Endothelial cell of umbilical vein (primary cell): ENCODE data around the gene FAM167B. TPM values are rescaled to one million over a fixed set of nuclear protein-coding genes. Genes with fewer than 3 reads are reported as not detected.

Source experiments
- BruUV-seq: library from RNA; stranded (reverse); fragments of 400-500 nt; replicated peaks from 2 replicates; lab custom pipeline; 2021; lab: Mats Ljungman, UMichigan
- CTCF ChIA-PET: fragments of 300-600, 350-600 bp; sonication (Branson Sonifier 250); formaldehyde crosslinking; loops from one replicate; lab custom pipeline; 2021; ENCODE audit warnings: antibody characterized with exemption, inconsistent platforms; lab: Charles Lee
- POLR2A ChIA-PET: fragments of 300-600, 350-600 bp; sonication (Branson Sonifier 250); formaldehyde crosslinking; loops from one replicate; lab custom pipeline; 2021; ENCODE audit warnings: antibody characterized with exemption, inconsistent platforms; lab: Charles Lee
- DNase-seq: peaks from one replicate; pipeline ENCODE4 v3.0.0-alpha.2; 2011; ENCODE audit warnings: low read depth, low spot score
- FAIRE-seq: peaks from 2 replicates; lab custom pipeline; 2011; peaks lifted over from hg19 to GRCh38; lab: Jason Lieb, UNC
- H2AFZ ChIP-seq: 2 replicates; pipeline ENCODE4 v1.6.0; 2012; ENCODE audit warnings: low read depth, low read length, control low read depth, inconsistent platforms
- H3K27ac ChIP-seq: 2 replicates; pipeline ENCODE4 v1.5.1; 2011; ENCODE audit warnings: low read depth, mild to moderate bottlenecking, control low read depth, low read length, moderate library complexity; ENCODE audit not compliant: insufficient read depth
- H3K27me3 ChIP-seq, 2 experiments: 2 replicates each; pipeline versions ENCODE4 v1.6.0 to v1.6.1; 2011; ENCODE audit warnings: low read length in 2 of 2, mixed read lengths in 1 of 2; ENCODE audit not compliant: control insufficient read depth in 2 of 2, insufficient read depth in 2 of 2
- H3K36me3 ChIP-seq, 2 experiments: 2 replicates in 1 of 2; 3 replicates in 1 of 2; pipeline ENCODE4 v1.5.1; 2011; ENCODE audit warnings: low read length in 2 of 2, mild to moderate bottlenecking in 1 of 2, moderate library complexity in 1 of 2; ENCODE audit not compliant: control insufficient read depth in 2 of 2, insufficient read depth in 2 of 2; ENCODE audit errors: extremely low read depth in 1 of 2
- H3K4me1 ChIP-seq: 3 replicates; pipeline ENCODE4 v1.5.1; 2011; ENCODE audit warnings: mild to moderate bottlenecking, low read length; ENCODE audit not compliant: control insufficient read depth, insufficient read depth; ENCODE audit errors: extremely low read depth
- H3K4me2 ChIP-seq: 2 replicates; pipeline ENCODE4 v1.6.1; 2011; ENCODE audit warnings: low read length, control low read depth, mixed read lengths; ENCODE audit not compliant: insufficient read depth
- H3K4me3 ChIP-seq, 3 experiments: fragments of 200-600 bp in 1 of 3; sonication (generic), shearing (Covaris generic) in 1 of 3; replicated peaks in 1 of 3; 2 replicates each; pipeline ENCODE4 v1.5.1; 2011 to 2016; ENCODE audit warnings: control low read depth in 3 of 3, low read length in 3 of 3, mild to moderate bottlenecking in 2 of 3, inconsistent platforms in 1 of 3, low read depth in 1 of 3, moderate library complexity in 1 of 3; ENCODE audit not compliant: insufficient read depth in 1 of 3
- H3K79me2 ChIP-seq: 2 replicates; pipeline ENCODE4 v1.6.0; 2012; ENCODE audit warnings: low read length, inconsistent platforms; ENCODE audit not compliant: control insufficient read depth, insufficient read depth
- H3K9ac ChIP-seq: replicated peaks from 2 replicates; pipeline ENCODE3; 2011; ENCODE audit warnings: low read length, control low read depth; ENCODE audit not compliant: insufficient read depth; ENCODE audit errors: extremely low read depth
- H3K9me1 ChIP-seq: replicated peaks from 3 replicates; pipeline ENCODE4 v1.6.0; 2011; ENCODE audit warnings: mild to moderate bottlenecking, low read length; ENCODE audit not compliant: control insufficient read depth, insufficient read depth; ENCODE audit errors: extremely low read depth
- H3K9me3 ChIP-seq: replicated peaks from 2 replicates; pipeline ENCODE4 v1.5.1; 2012; ENCODE audit warnings: low read length, inconsistent platforms; ENCODE audit not compliant: control insufficient read depth, insufficient read depth
- H4K20me1 ChIP-seq: replicated peaks from 2 replicates; pipeline ENCODE3; 2011; ENCODE audit warnings: mild to moderate bottlenecking, low read length; ENCODE audit not compliant: control insufficient read depth, insufficient read depth; ENCODE audit errors: extremely low read depth
- CTCF ChIP-seq, 2 donors: IDR thresholded peaks; 1 replicate in 1 of 2; 2 replicates in 1 of 2; pipeline ENCODE4 v1.5.1; 2011; ENCODE audit warnings: low read length in 2 of 2, mild to moderate bottlenecking in 2 of 2, moderate library complexity in 2 of 2, control low read depth in 1 of 2, inconsistent platforms in 1 of 2, low read depth in 1 of 2; ENCODE audit not compliant: insufficient read depth in 1 of 2; ENCODE audit errors: extremely low read depth in 1 of 2
- EZH2 ChIP-seq: IDR thresholded peaks from 2 replicates; pipeline ENCODE4 v1.6.1; 2012; ENCODE audit warnings: borderline replicate concordance, low read depth, mild to moderate bottlenecking, moderate library complexity, low read length, inconsistent platforms; ENCODE audit not compliant: severe bottlenecking
- FOS ChIP-seq: IDR thresholded peaks from 2 replicates; pipeline ENCODE4 v1.6.1; 2011; ENCODE audit warnings: mild to moderate bottlenecking, low read length, moderate library complexity, borderline replicate concordance; ENCODE audit not compliant: insufficient read depth
- GATA2 ChIP-seq: IDR thresholded peaks from 2 replicates; pipeline ENCODE4 v1.7.0; 2011; ENCODE audit warnings: low read depth, mild to moderate bottlenecking, moderate library complexity, mixed read lengths, low read length; ENCODE audit not compliant: insufficient read length, insufficient read depth
- JUN ChIP-seq: IDR thresholded peaks from 2 replicates; pipeline ENCODE4 v1.6.1; 2011; ENCODE audit warnings: borderline replicate concordance, low read depth; ENCODE audit not compliant: insufficient read length, insufficient read depth
- MAX ChIP-seq: IDR thresholded peaks from 2 replicates; pipeline ENCODE4 v1.6.1; 2011; ENCODE audit not compliant: insufficient read depth, insufficient read length
- MYC ChIP-seq: IDR thresholded peaks from one replicate; pipeline ENCODE4 v1.6.1; 2011; ENCODE audit warnings: mild to moderate bottlenecking, low read depth, low read length
- POLR2A ChIP-seq: IDR thresholded peaks from 2 replicates; pipeline ENCODE4 v1.6.1; 2012; ENCODE audit warnings: low read depth, mild to moderate bottlenecking, control low read depth, low read length
- POLR2AphosphoS5 ChIP-seq: IDR thresholded peaks from 2 replicates; pipeline ENCODE4 v1.6.1; 2012; ENCODE audit warnings: low read depth, mild to moderate bottlenecking, control low read depth, low read length, moderate library complexity; ENCODE audit not compliant: insufficient read depth
- dilution Hi-C: fragments of 300-500 bp; cut with MboI; formaldehyde crosslinking; loops from one replicate; pipeline ENCODE4 v1.15.0; 2019; ENCODE audit warnings: low sequenced_read_pairs; ENCODE audit not compliant: extremely low pct_ligation_motif_present
- intact Hi-C: fragments of 100-400 bp; cut with micrococcal nuclease; formaldehyde crosslinking; loops from one replicate; pipeline ENCODE4 v1.10.0; 2022
- polyA plus RNA-seq, 4 experiments: library from polyadenylated mRNA; depleted of rRNA in 3 of 4; stranded (reverse) in 3 of 4; unstranded in 1 of 4; fragments of >200 nt; gene quantifications; 2 replicates each; pipeline versions ENCODE4 v1.2.1 to v1.2.3, GENCODE V29; 2011 to 2012; ENCODE audit warnings: missing spikeins in 1 of 4
- total RNA-seq: library from RNA; stranded (reverse); gene quantifications from 2 replicates; pipeline ENCODE4 v1.2.3, GENCODE V29; 2021

FAM167B gene
- total and polyA plus RNA-seq, 2 donors (not counting 3 experiments of a cell fraction or from before 2014, with no cell fraction given), result 2.1 to 5.6 TPM

GRCh38 chr1:32221581-32221979 lies 25.4 kb upstream of the FAM167B start:
- H3K9me1 ChIP-seq, result no peaks in the 10 kb centered on the region
- ChIA-PET CTCF (interaction anchor here (1.4 to 2.3 kb wide), 2 partner anchors 19 to 95 kb away, joined by 6 to 7 read pairs; no protein-coding TSS in a partner anchor), POLR2A (interaction anchor here (0.5 kb wide), 1 partner anchor 574 kb away, joined by 4 read pairs; no protein-coding TSS in a partner anchor)
- peaks cover 24% of the 10 kb centered on the region for H3K79me2 ChIP-seq
- peak overlapping the region; percentile 86 for H3K4me2 ChIP-seq
- no peaks in the 10 kb centered on the region for H3K27me3 ChIP-seq
- intact Hi-C loops, result loop anchor here (5.0 kb wide), 1 partner anchor 116 kb away; the partner anchor contains the start of gene MARCKSL1
- peaks cover 7 to 12% of the 10 kb centered on the region in 2 experiments for H3K36me3 ChIP-seq
- dilution Hi-C loops, result no loop called here
- peak overlapping the region; percentile 41 for H3K27ac ChIP-seq
- peaks cover 26% of the 10 kb centered on the region for H3K4me1 ChIP-seq
- FAIRE-seq, result no peak
- peak overlapping the region; percentile 83 for H2AFZ ChIP-seq
- TF ChIP-seq MYC (no peak), EZH2 (no peak), GATA2 (no peak), CTCF (IDR thresholded peaks at IDR 0.05; ENCODE audit: extremely low read depth in 1 of 2, insufficient read depth in 1 of 2, low read depth in 1 of 2, low read length in 2 of 2) (no peak), MAX (no peak), POLR2AphosphoS5 (no peak), FOS (no peak), JUN (no peak), POLR2A (no peak)
- no peaks in the 10 kb centered on the region for H4K20me1 ChIP-seq
- H3K9ac ChIP-seq, result peak overlapping the region; percentile 45
- H3K4me3 ChIP-seq, result peak overlapping the region; percentile 79 to 81 (median 80)
- H3K9me3 ChIP-seq, result no peaks in the 10 kb centered on the region
- DNase-seq, result no peak
- TSS peak; percentile 39 for BruUV-seq
